Measurements from ENCODE around the gene CD44. TPM values are rescaled to one million over a fixed set of nuclear protein-coding genes. Genes with fewer than 3 reads are reported as not detected.

CD44 gene
- total RNA-seq, 1 experiment from 2014 or later = 61.4 TPM

GRCh38 chr11:35265755-35266454 is 126.9 kb downstream of the CD44 start:
- H3K27me3 Mint-ChIP-seq (ENCODE audit: insufficient read depth, unreplicated experiment) = peaks cover 7% of the 10 kb centered on the region
- POLR2A ChIA-PET = no interaction called here
- no peaks in the 10 kb centered on the region for H3K4me1 ChIP-seq
- CTCF ChIA-PET = interaction anchor here (0.6 kb wide), 1 partner anchor 753 kb away, joined by 7 read pairs; no protein-coding TSS in a partner anchor
- H3K27me3 ChIP-seq (replicated peaks; ENCODE audit: control insufficient read depth, insufficient read depth, low read length) = no peaks in the 10 kb centered on the region
- H3K9me3 ChIP-seq = no peaks in the 10 kb centered on the region
- H3K9me3 Mint-ChIP-seq (ENCODE audit: unreplicated experiment) = no peaks in the 10 kb centered on the region
- TF ChIP-seq CTCF (IDR thresholded peaks at IDR 0.05; ENCODE audit: insufficient read depth in 1 of 2, low read depth in 1 of 2, low read length in 1 of 2, severe bottlenecking in 1 of 2, unreplicated experiment in 1 of 2) = no peak
- H3K4me3 Mint-ChIP-seq (ENCODE audit: unreplicated experiment) = no peak overlapping the region
- DNase-seq = no peak
- no TSS peak for BruUV-seq (replicated peaks)
- intact Hi-C loops (cut with micrococcal nuclease; ENCODE audit: unreplicated experiment) = no loop called here
- H3K36me3 Mint-ChIP-seq (ENCODE audit: insufficient read depth, unreplicated experiment) = no peaks in the 10 kb centered on the region
- no peak overlapping the region for H3K4me3 ChIP-seq (ENCODE audit: low read depth, low read length)
- no peaks in the 10 kb centered on the region for H3K4me1 Mint-ChIP-seq (ENCODE audit: low read depth, unreplicated experiment)
- H3K36me3 ChIP-seq (ENCODE audit: control insufficient read depth, insufficient read depth, low read length) = no peaks in the 10 kb centered on the region
- no peak overlapping the region for H3K27ac Mint-ChIP-seq (ENCODE audit: unreplicated experiment)

- no peak overlapping the region for H3K4me3 Mint-ChIP-seq (ENCODE audit: unreplicated experiment)
- Histone ChIP-seq H3K36me3 (ENCODE audit: control insufficient read depth, insufficient read depth, low read length) (no peaks in the 10 kb centered on the region), H3K9me3 (no peaks in the 10 kb centered on the region), H3K27me3 (replicated peaks; ENCODE audit: control insufficient read depth, insufficient read depth, low read length) (no peaks in the 10 kb centered on the region), H3K4me3 (ENCODE audit: low read depth, low read length) (no peak overlapping the region), H3K4me1 (no peaks in the 10 kb centered on the region)
- TF ChIP-seq CTCF (IDR thresholded peaks at IDR 0.05; ENCODE audit: insufficient read depth in 1 of 2, low read depth in 1 of 2, low read length in 1 of 2, severe bottlenecking in 1 of 2, unreplicated experiment in 1 of 2) = no peak
- BruUV-seq (replicated peaks) = no TSS peak
- intact Hi-C loops (cut with micrococcal nuclease; ENCODE audit: unreplicated experiment) = no loop called here
- no peak for DNase-seq
- ChIA-PET CTCF (no interaction called here), POLR2A (no interaction called here)
- H3K36me3 Mint-ChIP-seq (ENCODE audit: insufficient read depth, unreplicated experiment) = no peaks in the 10 kb centered on the region
- H3K27me3 Mint-ChIP-seq (ENCODE audit: insufficient read depth, unreplicated experiment) = peaks cover 11% of the 10 kb centered on the region
- H3K27ac Mint-ChIP-seq (ENCODE audit: unreplicated experiment) = no peak overlapping the region
- no peaks in the 10 kb centered on the region for H3K4me1 Mint-ChIP-seq (ENCODE audit: low read depth, unreplicated experiment)
- H3K9me3 Mint-ChIP-seq (ENCODE audit: unreplicated experiment) = peaks cover 14% of the 10 kb centered on the region
These were observed 128.5 kb downstream of the CD44 start for GRCh38 chr11:35267504-35267903.

GRCh38 chr11:35270342-35270741 is 131.4 kb downstream of the CD44 start:
- Histone ChIP-seq H3K4me3 (ENCODE audit: low read depth, low read length) (no peak overlapping the region), H3K27me3 (replicated peaks; ENCODE audit: control insufficient read depth, insufficient read depth, low read length) (no peaks in the 10 kb centered on the region), H3K9me3 (no peaks in the 10 kb centered on the region), H3K36me3 (ENCODE audit: control insufficient read depth, insufficient read depth, low read length) (no peaks in the 10 kb centered on the region), H3K4me1 (no peaks in the 10 kb centered on the region)
- Mint-ChIP-seq H3K4me3 (ENCODE audit: unreplicated experiment) (no peak overlapping the region), H3K4me1 (ENCODE audit: low read depth, unreplicated experiment) (peaks cover 6% of the 10 kb centered on the region), H3K36me3 (ENCODE audit: insufficient read depth, unreplicated experiment) (no peaks in the 10 kb centered on the region), H3K27ac (ENCODE audit: unreplicated experiment) (no peak overlapping the region), H3K9me3 (ENCODE audit: unreplicated experiment) (peaks cover 14% of the 10 kb centered on the region), H3K27me3 (ENCODE audit: insufficient read depth, unreplicated experiment) (peaks cover 11% of the 10 kb centered on the region)
- POLR2A ChIA-PET = no interaction called here
- BruUV-seq (replicated peaks) = no TSS peak
- no peak for DNase-seq
- intact Hi-C loops (cut with micrococcal nuclease; ENCODE audit: unreplicated experiment) = no loop called here
- CTCF ChIA-PET = no interaction called here
- no peak for TF ChIP-seq CTCF (IDR thresholded peaks at IDR 0.05; ENCODE audit: insufficient read depth in 1 of 2, low read depth in 1 of 2, low read length in 1 of 2, severe bottlenecking in 1 of 2, unreplicated experiment in 1 of 2)

Data from Caco-2 (cell line).